SU-DHL-6 (cell line): ENCODE results near the gene FAM43A.

ENCODE experiments used
- CTCF ChIP-seq: fragments of 200-600 bp; sonication (generic); IDR thresholded peaks from one replicate; pipeline ENCODE4 v1.5.1; 2017; ENCODE audit warnings: antibody characterized with exemption, mild to moderate bottlenecking, low read length, moderate library complexity; ENCODE audit not compliant: insufficient read depth, poor library complexity, severe bottlenecking
- EZH2phosphoT487 ChIP-seq: fragments of 200-600 bp; sonication (generic), shearing (Covaris generic); conservative IDR thresholded peaks from 2 replicates; pipeline ENCODE4 v1.6.1; 2018; ENCODE audit warnings: mild to moderate bottlenecking, antibody characterized with exemption, low read length, moderate library complexity, mixed read lengths

DNA sequence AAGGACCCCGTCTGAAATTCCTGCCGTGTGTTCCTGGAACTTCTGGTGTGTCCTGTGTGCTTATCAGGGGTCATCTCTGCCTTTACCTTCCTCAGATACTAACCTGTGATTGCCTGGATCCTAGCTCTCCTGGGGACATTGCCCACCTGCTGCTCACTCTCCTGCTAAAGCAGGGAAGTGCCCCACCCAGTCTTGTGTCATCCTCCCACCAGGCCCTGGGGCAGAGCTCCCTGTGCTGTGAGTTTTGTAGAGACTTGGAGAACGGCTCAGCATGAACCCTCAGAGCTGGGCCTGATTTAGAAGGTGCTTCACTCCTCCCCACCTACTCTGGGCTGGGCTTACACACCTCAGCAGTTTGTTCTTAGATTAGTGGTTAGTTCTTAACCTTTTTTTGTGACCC lies 48.6 kb upstream of the FAM43A start:
- TF ChIP-seq CTCF (no peak), EZH2phosphoT487 (no peak)
